ENCODE measurements around the gene LDB3.

Gene LDB3

DNA sequence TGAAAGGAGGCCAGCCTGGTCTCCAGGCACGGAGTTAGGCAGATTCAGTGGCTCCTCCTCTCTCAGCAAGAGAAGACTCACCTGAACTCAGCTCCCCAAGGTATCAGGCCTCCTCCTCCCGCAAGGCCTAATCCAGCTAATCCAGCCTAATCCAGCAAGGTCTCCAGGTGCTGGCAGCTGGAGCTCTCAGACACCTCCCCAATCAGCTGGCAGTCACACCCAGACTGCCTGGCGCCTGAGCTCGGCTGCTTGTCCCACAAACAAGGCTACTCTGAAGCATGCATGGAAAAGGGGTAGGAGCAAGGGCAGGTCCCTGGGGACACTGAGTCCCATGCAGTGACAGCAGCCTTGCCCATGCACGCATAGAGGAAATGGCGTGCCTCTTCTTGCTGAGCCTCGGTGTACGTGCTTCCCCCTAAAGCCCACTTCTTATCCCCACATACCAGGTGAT is 17.3 kb upstream of the LDB3 start:
- no peak for DNase-seq (ENCODE audit: low read depth in 2 of 2)

DNA sequence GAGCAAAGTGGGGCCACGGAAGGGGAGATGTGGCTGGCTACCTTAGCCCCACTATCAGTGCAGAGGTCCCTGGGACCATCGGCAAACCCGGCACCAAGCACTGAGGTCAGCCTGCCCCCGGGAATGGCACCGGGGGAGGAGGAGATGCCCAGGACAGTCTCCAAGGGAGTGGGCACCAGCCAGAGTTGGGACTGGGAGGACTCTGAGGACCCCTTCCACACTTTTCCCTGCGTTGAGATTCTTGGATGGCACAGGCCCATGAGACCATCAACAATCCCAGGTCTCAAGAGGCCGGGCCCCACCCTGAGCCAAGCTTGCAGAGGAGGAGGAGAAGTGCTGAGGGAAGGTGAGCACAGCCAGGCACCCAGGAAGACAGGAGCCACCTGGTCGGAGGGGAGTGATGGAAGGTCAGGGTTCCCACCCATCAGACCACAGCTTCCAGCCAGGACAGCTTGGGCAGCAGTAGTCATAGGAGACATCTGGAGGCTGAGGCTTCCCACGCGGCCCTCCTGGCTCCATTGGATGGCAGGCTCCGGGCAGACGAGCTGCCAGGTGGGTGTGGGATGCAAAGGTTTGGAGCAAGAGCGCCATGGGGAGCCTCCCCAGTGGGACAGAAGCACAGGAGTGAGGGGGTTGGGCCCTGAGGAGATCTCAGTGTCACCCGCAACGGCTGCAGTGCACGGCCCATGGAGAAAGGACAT is 16.5 kb upstream of the LDB3 start:
- DNase-seq (ENCODE audit: low read depth in 2 of 2) = no peak

GRCh38 chr10:86652361-86653202 is 15.7 kb upstream of the LDB3 start:
- DNase-seq (ENCODE audit: low read depth in 2 of 2) = no peak

GRCh38 chr10:86653379-86653778 is 14.9 kb upstream of the LDB3 start:
- DNase-seq (ENCODE audit: low read depth in 2 of 2) = no peak

GRCh38 chr10:86653987-86654386 is 14.3 kb upstream of the LDB3 start:
- DNase-seq (ENCODE audit: low read depth in 2 of 2) = no peak

DNA sequence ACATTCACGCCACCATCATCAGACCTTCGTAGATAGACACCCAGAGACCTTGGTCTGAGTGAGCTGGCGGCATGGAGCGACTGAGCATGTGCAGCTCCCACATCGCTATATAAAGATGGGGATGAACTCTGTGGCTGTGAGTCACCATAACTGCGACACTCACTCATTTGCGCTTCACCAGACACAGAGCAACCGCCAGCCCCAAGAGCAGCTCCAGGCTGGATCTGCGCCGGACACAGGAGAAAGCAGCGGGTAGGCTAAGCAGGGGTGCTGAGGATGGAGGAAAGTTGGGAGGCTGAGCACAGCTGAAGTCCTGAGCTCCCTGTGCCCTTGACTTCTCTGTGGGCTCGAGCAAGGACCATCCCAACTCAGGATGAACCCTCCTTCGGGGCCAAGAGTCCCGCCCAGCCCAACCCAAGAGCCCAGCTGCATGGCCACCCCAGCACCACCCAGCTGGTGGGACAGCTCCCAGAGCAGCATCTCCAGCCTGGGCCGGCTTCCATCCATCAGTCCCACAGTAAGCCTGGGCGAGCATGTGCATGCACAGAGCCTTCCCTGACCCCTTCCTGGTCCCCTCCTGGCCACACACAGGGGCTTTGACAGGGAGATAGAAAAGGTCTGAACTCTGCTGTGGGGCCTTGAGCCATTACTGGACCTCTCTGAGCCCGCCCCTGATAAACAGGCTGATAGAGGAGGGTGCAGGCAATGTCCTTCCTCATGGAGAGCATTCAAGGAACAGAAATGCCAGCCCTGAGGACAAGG is 13.7 kb upstream of the LDB3 start, which contains the start of gene OPN4:
OPN4 (plus strand) TSS at position 137 of the 762 bp plus-strand sequence; CDS start at position 374, 237 bp downstream.
- no peak for DNase-seq (ENCODE audit: low read depth in 2 of 2)

GRCh38 chr10:86655173-86655540 is 13.2 kb upstream of the LDB3 start:
- DNase-seq (ENCODE audit: low read depth in 2 of 2) = no peak

GRCh38 chr10:86655596-86655995 is 12.7 kb upstream of the LDB3 start:
- DNase-seq (ENCODE audit: low read depth in 2 of 2) = no peak

DNA sequence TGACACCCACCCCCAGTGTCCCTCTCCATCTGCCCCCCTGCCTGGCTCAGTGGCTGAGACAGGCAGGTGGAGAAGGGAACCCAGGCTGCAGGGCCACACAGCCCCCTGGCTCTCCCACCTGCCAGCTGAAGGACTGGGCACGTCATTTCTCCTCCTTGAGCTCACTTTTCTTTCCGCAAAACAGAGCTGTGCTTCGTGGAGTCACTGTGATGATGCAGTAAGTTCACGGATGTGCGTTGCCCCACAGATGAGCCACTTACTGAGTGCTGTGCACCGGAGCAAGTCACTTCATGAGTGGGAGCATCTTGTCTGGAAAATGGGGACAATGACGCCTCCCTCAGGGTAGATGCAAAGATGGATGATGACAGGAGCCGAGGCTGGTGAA is 11.3 kb upstream of the LDB3 start:
- DNase-seq (ENCODE audit: low read depth in 2 of 2) = no peak

DNA sequence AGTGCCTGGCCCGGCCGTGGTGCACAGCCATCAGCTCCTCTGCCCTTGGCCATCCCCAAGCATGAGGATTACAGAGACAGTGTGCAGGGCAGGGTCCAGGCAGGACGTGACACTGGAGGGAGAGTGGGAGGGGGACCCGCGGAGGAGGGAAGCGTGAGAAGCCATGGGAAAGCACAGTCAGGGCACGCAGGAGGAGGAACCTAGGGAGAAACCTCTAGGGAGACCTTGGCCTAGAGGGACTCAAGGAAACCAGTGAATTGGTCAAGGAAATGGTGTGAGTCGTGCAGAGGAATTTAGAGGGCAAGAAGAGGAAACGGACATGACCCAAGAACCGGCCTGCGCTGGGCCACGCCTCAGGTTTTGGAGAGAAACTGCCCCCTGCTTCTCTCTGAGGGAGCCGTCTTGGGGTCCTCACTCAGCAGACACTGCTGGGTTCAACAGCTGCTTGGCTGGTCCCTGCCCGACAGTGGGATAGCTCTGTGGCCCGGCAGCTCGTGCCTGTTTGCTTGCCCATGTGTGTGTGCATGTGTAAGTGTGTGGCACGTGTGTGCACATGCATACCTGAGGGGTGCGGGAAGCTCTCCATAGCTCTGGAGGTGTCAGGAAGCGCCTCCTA is 10.8 kb upstream of the LDB3 start:
- DNase-seq (ENCODE audit: low read depth in 2 of 2) = no peak

DNA sequence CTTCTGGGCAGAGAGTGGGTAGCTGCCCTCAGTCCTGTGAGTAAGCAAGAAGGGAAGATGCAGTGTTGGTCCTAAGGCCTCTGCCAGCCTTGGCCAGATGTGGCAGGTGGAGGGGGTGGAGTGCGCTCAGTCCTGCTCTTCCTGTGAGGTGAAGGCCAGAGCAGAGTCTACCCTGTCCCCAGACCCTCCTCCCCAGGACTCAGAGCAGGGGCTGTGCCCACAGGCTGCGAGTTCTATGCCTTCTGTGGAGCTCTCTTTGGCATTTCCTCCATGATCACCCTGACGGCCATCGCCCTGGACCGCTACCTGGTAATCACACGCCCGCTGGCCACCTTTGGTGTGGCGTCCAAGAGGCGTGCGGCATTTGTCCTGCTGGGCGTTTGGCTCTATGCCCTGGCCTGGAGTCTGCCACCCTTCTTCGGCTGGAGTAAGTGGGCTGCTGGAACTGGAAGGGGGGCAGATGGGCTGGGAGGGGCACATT is 10.0 kb upstream of the LDB3 start:
- no peak for DNase-seq (ENCODE audit: low read depth in 2 of 2)

DNA sequence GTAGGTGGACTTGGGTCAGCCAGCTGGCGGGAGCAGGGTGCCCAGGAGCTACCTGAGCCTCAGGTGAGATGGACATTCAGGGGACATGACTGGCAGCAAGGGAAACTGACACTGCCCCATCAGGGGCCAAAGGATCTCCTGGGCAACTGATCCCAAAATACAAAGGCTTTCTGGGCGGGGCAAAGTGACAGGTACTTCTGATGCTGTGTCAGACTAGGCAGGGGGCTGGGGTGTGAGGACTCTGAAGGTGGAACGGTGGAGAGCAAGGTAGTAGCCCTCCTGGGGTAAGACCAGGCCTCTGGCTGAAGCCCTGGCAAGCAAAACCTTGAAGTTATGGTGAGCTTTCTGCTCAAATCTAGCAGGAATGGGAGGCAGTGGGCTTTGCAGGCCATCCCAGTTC is 9.6 kb upstream of the LDB3 start:
- no peak for DNase-seq (ENCODE audit: low read depth in 2 of 2)

- DNase-seq (ENCODE audit: low read depth in 2 of 2) = no peak
Measured at GRCh38 chr10:86659161-86659691, 9.1 kb upstream of the LDB3 start.

- DNase-seq (ENCODE audit: low read depth in 2 of 2) = no peak
Measured at GRCh38 chr10:86659721-86660453, 8.4 kb upstream of the LDB3 start.

DNA sequence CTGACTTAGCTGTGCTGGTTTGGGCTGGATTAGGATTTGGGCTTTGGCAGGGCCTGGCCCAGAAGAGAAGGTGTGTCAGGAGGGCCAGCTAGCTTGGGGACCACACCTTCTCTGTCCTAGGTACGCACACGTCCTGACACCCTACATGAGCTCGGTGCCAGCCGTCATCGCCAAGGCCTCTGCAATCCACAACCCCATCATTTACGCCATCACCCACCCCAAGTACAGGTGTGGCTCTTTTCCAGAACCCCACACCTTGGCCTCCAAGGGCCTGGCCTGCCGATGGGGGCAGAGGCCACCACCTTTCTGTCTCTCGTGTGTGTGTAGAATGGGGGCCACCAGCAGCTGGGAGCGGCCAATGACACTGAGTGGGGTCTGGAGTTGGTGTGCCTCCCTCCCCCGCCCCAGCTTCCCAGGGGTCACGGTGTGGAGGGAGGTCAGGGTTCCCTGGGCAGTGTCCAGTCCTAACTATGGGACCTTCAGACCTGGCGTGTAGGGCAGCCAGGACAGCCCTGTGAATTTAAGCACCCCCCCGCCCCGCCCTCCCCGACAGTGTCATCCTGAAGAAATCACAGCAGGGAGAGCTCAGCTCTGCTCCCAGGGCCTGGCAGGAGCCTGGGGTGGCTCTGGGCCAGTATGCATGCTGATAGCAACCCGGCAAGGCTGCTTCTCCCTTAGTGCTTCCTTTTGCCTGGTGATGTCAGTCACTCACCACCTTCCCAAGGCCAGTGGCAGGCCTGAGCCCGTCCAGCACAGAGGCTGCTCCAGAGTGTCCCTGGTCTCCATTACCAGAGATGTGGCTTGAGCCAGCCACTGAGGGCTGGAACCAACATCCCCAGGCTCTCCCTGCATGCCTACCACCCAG is 6.9 kb upstream of the LDB3 start:
- DNase-seq (ENCODE audit: low read depth in 2 of 2) = no peak

- no peak for DNase-seq (ENCODE audit: low read depth in 2 of 2)
Measured at GRCh38 chr10:86662186-86663045, 5.9 kb upstream of the LDB3 start.

- no peak for DNase-seq (ENCODE audit: low read depth in 2 of 2)
Measured at GRCh38 chr10:86663046-86663345, 5.3 kb upstream of the LDB3 start.

- no peak for DNase-seq (ENCODE audit: low read depth in 2 of 2)
Measured at GRCh38 chr10:86663576-86664339, 4.6 kb upstream of the LDB3 start.
